Dermis blood vessel endothelial cell (primary cell): ENCODE measurements around the gene ST3GAL6. TPM values are rescaled to one million over a fixed set of nuclear protein-coding genes. Genes with fewer than 3 reads are reported as not detected.
A peak's percentile ranks its signal among the peaks of the same experiment; 100 is the strongest.

ENCODE experiments used
- DNase-seq: peaks from one replicate; pipeline ENCODE4 v3.0.0; 2010
- total RNA-seq: library from RNA; depleted of rRNA; stranded (reverse); fragments of >200 nt; gene quantifications from 2 replicates; pipeline ENCODE4 v1.2.3, GENCODE V29; 2014

Gene ST3GAL6
- total RNA-seq, 1 donor from 2014 or later, result 30.1 TPM

DNA sequence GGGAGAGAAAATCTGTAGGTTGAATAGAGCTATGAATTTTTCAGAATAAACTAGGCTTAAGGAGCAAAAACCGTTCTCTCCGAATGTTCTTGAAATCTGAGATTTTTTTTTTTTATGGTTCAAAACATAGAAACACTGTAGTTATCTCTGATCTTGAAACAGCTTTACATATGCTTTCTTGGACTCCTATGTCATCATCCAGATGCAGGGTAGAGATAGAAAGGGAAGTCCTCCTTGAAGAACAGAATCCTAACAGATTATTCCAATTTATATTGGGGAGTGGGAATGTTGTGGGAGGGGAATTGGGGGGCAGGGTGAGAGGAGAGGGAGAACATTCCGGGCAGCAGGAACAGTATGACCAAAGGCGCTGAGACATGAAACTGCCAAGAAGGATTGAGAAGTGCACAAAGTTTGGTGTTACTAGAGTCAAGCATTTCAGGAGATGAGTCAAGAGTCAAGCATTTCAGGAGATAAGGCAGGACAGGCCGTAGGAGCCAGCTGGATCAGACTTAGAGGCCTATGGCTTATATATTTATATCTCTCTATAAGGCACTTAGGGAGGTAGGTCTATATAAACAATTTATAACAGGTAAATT, 21.9 kb upstream of the ST3GAL6 start:
- no peak for DNase-seq

DNA sequence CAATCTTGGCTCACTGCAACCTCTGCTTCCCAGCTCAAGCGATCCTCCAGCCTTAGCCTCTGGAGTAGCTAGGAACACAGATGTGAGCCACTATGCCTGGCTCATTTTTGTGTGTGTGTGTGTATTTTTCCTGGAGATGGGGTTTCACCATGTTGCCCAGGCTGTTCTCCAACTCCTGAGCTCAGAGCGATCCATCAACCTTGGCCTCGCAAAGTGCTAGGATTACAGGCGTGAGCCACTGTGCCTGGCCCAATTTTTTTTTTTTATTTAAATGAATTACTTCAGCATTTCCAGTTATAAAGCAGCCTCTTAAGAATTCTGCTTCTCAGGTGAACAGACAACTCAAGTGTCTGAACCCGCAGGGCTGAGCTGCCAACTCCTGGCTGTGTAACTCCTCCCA, 20.1 kb upstream of the ST3GAL6 start:
- no peak for DNase-seq

DNA sequence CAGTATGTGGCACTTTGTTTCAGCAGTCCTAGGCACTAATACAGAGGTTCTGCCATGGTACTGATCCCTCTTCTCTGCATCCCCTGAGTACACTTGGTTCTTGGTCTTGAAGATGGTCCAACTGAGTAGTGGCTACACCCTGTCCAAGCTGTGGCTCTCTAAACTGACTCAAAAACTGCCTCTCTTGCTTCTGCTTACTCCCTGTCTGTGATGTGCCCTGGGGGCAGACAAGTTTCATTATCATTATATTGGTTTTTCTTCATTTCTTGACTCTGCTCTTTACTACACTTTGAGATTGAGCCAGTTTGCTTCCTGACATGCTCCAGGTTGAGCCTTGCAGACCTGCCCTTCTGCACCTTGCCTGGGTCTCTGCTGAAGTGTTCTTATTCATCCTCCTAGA, 18.9 kb upstream of the ST3GAL6 start:
- no peak for DNase-seq

DNA sequence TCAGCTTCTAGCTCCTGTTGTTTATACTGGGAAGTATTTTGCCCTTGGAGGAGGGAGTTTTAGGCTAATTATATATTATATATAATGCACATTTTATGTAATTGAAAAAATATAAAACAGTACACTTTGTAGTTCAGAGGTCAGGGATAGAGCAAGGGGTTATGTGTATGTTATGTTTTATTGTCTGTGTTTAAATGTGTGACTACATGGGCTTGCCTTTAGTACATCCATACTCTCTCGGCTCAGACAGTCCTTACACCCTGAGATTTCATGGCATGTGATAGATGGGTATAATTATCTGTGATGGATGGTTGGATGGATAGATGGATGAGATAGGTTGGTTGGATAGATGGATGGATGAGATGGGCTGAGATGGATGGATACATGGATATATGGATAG, 17.4 kb upstream of the ST3GAL6 start:
- DNase-seq, result no peak

DNA sequence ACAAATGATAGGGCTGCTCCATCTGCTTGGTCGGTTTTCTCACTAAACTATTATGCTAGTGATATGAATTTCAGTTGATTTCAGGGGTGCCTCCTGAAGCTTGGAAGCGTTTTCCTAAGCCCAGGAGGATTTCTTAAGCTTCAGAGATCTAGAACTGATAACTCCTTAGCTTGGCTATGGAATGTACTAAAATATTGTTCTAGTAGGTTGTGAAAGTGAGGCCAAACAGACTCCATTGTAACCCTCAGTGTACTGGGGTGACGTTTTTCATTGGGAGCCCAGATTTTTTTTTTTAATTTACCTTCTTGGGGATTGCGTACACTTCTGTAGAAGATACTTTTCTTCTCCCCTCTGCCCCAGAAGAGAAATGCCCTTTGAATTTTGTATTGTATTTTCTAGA, 17.0 kb upstream of the ST3GAL6 start:
- DNase-seq, result no peak

DNA sequence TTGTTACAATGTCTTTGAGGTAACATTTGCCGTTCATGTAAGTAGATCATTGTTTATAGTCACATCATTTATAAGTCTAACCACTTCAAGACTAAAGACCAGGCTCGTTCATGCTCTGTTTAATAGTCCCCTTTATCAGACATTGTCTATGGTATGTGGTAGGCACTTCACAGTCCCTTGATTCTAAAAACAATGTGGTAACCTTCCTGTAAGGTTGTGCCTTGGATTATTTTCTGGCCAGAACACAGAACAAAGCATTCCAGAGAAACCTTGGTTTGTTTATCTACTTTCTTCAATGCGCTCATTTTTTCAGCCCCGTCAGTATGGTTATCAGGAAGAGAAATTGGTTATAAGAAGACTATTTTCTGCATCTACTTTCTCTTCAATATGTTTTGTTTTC, 16.3 kb upstream of the ST3GAL6 start:
- DNase-seq, result no peak

DNA sequence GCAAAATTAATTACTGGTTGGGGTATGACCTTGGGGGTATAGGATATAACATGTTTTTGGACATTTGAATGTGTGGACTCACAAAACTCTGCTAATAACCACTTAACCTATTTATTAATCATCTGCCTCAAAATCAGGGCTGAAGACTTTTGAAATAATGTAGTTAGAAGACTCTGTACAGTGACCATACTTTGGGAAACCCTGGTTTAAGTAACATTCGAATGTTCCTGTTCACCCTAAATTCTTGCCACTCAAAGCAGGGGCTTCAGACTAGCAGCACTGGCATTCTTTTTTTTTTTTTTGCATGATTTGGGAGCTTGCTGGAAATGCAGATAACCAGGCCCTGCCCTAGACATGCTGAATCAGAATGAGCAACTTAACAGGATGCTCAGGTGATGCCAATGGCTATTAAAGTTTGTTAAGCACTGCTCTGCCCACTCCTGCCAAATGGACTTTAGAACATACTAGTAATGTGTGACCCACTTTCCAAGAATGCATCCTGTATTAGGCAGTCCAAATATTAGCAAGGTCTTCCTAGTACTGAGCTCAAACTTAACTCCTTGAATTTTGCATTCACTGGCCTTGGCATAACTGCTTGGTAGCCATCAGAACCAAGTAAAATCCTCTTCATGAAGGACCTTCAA, 12.7 kb upstream of the ST3GAL6 start:
- no peak for DNase-seq

DNA sequence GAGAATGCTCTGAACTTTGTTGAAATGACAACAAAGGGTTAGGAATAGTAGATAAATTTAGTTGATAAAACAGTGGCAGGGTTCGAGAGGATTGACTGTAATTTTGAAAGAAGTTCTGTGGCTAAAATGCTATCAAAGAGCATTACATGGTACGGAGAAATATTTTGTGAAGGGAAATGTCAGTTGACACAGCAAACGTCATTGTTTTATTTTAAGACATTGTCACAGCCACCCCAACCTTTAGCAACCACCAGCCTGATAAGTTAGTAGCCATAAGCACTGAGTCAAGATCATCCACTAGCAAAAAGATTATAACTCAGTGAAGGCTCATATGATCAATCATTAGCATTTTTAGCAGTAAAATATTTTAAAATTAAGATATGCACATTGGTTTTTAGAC, 8.7 kb upstream of the ST3GAL6 start:
- no peak for DNase-seq

DNA sequence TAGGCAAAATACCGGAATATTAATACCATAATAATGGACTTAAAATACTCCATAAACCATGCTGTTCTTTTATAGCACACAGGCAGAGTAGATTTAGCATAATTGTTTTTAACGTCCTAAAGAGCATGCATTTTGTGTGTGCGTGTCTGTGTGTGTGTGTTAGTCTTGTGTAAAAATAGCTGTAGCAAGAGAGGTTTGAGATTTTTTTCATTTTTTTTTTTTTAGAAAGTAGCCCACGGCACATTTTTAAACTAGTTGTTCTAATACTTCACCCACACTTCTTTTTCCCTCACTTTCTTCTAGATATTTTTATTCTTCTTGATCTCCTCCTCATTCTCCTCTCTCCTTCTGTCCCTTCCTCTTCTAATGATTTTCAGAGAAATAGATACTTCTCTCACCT, 7.5 kb upstream of the ST3GAL6 start:
- no peak for DNase-seq

DNA sequence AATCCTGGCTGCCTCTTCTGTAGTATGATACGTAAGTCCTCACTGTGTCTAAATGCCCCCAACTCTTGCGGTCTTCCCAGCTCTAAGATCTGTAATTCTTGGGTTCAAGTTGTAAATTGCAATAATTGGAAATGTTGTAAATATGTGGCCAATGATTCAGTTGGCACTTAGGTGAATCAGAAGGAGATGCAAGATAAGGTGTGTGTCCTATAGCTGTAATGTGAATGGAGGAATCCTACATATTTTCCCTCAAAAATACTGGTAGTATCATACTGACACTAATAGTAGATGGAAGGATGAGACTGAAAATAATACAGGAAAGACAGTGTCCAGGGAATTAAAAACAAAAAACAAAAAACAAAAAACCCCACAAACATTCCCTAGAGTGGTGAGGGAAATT, 3.5 kb upstream of the ST3GAL6 start:
- no peak for DNase-seq

DNA sequence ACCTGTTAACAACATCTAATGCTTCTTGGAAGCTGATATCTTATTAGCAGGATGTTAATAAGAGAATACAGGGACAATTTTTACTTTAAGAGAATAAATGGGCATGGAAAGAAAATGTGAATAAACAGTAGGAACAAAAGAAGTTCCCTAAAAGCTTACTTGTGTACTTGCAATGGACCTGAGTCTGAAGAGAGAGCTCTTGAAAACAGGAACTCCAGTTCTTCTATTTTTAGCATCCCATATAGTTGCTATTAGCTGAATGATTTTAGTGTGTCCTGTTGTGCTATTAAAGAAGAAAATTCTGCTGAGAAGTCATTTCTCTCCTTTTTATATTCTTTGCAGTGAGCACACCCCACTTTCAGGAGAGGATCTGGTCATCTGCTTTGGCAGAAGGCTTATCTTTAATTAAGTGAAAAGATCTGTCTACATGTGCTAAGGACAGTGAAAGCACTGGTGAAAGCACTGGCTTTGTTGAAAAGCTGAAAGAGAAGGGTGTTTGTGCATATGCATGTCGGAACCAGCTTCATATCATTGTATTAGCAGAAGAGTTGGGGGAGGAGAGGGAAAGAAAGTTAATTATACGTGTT, 1.4 kb upstream of the ST3GAL6 start:
- DNase-seq, result no peak

DNA sequence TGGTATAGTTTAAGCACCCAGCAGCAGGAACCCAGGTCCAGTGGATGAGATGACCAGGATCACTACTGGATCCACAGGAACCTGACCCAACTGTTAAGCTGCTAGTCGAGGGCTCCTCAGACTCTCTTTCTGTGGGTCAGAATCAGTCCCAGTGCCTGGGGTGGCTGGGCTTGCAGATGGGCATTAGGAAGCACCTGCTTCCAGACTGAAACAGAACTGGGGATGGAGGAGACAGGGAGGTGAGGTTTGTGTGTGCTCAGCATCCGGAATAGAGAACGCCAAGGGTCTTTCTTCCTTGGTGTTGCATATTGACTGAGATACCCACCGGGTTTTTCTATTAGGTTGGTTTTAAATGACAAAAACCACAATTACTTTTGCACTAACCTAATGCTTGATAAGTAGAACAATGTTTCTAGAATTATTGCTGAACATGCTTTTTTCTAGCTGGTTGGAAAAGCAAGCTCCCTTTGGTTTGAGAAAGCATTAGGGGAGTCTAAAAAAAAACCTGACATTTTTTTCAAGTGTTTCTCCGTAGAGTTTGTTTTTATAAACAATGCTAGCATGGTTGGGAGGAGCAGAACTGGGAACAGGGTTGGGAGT, 779 bp downstream of the ST3GAL6 start:
- no peak for DNase-seq

DNA sequence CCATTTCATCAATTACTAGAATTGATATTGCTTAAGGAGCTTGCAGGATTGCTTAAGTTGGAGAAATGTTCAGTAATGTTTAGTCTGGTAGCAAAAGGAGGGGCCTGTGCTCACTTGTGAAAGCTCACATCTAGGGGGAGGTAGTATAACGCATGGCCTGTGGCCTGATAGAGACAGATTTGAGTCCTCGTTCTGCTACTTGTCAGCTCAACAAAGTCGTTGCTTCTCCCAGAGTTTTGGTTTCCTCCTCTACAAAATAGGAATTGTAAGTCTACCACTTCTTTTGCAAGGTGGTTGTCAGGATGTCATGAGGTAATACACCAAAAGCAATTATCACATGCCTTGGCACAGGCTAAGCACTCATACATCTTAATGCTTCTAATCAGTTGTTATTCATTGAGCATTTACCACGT, 1.3 kb downstream of the ST3GAL6 start:
- DNase-seq, result no peak

DNA sequence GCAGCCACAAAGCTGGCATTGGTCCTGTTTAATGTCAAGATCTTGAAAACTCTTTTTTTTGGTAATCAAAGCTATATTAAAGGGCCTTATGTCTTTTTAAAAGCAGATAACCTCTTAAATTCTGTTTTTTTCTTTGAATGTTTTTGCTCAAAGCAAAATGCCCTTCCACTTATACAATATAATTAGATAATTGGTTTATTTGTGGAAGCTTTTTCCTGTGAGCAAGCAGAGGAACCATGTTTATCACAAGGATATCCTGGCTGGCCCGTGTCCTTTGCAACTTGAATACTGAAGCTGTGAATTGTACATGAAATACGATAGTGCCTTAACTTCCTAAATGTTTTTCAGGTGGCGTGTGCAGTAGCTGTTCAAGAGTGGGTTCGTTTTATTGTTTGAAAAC, 2.6 kb downstream of the ST3GAL6 start:
- peak; percentile 62 for DNase-seq

DNA sequence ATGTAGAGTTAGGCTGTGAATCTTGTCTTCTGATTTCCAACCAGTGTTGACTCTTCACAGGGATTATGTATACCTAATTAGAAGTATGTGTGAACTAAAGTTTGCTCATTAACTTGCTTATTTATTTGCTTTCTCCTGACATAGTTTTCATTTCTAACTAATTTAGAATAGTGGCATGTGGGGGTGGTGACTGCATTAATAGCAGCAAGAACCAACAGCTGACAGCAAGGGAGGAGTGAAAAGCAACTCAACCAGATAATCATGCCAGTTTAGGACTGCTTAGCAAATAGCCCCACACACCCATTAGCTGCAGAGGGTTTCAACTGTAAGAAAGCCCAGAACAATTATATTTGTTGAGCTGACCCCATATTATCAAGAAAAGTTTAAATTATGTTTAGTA, 3.8 kb downstream of the ST3GAL6 start:
- DNase-seq, result no peak

DNA sequence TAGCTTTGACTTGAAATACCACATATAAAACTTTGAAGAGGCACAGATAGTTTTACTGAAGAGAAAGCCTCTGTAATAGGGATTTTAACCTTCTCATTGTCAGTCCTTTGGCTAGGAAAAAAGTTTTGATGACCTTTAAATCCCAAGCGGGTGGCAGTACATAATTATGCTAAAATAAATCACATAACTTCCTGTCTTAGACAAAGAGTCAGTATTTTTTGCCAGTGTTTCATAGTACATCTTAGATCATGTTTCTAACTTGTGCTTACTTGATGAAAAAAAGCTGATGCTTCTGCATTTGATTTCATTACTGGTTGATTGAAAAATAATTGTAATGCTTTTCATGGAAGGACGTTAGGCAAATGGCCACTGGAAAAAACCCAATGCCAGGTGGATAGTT, 5.8 kb downstream of the ST3GAL6 start:
- peak; percentile 28 for DNase-seq

DNA sequence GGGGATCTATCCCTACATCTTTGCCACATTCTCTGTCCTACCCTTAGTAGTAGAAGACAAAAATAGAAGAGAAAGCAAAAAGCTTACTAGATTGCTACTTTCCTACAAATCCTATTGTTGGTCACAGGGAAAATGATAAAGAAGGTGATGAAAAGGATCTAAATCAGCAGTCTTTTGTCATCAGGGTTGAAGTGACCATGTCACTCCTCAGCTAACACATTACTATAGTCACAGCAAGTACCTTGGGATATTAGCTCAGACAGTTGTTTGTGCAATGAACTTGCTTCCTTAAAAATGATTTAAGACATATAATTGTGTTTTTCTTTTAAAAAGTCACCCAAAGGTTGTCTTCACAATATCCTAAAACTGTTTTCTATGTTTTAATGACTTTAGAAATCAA, 6.3 kb downstream of the ST3GAL6 start:
- no peak for DNase-seq

DNA sequence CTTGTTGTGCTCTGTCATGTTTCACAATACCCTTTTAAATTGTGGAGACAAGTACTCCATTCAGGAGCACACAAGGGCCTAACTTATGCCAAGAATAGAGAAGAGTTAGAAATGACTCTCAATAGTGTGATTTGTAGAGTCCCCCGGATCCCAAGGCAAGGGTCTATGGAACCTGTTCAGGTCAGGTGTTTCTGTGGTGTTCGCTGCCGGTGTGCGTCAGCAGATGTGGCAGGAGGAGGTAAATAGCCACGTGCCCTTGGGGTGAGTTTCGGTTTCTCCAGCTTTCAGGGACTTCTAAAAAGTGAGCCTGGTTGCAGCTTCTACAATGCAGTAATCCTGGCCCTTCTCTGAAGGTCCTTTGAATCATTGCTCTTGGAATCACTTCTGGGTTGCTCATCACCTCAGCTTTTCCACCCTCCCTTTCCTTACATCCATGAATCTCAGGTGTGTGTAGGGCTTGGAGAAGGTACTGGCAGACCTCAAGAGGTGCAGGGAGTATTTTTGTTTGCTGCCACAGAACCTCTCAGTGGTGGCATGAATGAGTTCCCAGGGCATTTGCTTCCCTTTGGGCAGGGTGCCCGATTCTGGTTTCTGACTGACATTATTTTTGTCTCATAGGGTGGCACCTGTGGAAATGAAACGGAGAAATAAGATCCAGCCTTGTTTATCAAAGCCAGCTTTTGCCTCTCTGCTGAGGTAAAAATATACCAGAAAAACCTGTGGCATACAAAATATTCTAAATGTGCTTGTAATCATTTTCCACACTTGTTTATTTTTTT, 7.3 kb downstream of the ST3GAL6 start:
- DNase-seq, result no peak

DNA sequence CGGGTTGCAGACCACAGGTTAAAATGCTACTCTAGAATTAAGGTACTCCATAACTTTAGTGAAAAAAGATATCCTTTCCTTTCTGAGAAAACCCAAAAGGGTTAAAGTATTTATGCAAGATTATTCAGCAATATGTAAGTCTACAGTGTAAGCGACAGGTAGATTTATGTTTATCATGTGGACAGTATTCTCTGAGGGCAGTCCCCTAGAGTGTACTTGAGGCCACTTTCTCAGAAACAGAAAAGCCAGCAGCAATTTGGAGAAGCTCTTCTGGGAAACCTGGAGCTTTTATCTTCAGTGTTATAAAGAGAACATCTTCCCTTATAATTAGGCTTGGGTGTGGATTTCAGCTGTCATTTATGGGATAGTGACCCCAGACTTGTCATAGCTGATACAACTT, 8.9 kb downstream of the ST3GAL6 start:
- DNase-seq, result no peak

DNA sequence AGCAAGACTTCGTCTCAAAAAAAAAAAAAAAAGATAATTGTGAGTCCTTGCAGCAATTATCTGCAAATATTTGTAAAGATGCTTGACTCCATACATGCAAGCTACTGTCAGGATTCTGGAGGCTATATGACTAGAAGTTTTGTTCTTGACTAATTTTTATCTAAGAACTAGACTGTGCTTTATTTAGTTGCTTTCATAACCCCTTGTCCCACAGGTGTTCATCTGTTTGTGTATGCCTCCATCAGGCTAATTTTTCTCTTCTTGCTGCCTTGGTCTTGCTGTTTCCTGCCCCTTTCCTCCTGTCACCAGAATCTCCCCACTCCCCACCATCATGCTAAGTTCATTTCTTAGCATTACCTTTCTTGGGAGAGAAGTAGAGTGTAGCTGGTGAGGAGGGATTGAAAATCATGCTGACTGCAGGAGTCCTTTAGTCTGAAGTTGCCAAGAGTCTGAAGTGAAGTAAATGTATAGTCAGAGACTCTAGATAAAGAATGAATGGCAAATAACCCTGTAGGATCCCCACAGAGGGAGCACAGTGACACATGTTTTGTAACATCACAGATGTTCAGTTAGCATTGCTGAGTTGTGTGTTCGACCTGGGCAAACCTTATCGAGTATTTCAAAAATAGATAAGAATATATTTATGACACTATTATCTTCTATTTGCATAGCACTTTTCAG, 12.5 kb downstream of the ST3GAL6 start:
- DNase-seq, result no peak

DNA sequence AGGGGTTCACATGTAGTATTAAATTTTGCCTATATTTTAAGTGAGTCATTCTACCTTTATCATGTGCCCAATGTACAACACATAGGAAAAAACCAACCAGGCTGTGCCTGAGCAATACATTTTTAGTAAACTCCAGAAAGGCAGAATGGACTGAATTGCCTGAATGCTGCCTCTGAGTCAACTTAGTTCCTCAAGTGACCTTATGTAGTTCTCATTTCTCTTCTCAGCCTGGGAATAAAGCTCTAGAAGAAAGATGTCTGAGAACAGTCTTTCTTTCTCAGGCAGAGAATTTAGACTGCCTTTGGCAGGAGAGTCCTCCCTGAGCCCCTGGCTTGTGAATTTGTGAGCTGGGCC, 13.0 kb downstream of the ST3GAL6 start:
- DNase-seq, result no peak

DNA sequence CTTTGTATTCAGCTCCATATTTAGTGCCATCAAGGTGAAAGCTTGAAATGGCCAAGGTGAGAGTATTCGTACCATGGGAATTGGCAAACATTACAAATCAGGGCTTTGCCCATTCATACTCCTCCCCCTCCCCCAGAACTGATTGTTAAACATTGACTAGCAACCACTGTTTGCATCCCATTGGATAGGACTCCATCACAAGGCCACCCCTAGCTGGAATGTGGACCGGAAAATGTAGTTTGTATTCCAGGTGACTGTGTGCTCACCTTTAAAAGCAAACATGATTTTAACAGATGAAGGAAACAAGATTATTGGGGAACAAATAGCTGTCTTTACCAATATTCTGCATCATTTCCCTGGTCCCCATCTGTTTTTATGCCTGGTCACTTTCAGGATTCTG, 14.1 kb downstream of the ST3GAL6 start:
- DNase-seq, result no peak

DNA sequence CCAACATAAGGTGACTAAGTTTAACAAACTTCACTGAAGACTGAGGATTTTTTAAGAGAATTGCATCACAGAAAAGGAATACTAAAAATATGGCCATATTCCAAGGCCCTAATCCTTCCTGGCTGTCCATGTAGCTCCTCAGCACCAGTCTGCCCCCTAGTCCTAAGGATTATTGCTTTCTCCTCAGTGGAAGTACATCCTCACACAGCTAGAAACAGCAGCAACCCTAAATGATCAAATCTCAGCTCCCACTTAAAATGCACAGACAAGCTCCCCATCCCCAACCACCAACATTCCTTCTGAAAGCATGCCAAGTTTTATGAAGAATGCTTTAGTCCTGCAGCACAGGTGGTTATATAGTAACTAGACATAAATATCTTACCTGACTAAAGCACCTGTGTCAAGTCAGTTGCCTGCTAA, 14.7 kb downstream of the ST3GAL6 start:
- no peak for DNase-seq
